ENCODE data around the gene MTSS2. TPM values are rescaled to one million over a fixed set of nuclear protein-coding genes. Genes with fewer than 3 reads are reported as not detected.

The MTSS2 gene
- total and polyA plus RNA-seq, 2 of the 8 experiments (the other 6 are each of a cell fraction or from before 2014, with no cell fraction given), result 23.3 to 36.7 TPM

DNA sequence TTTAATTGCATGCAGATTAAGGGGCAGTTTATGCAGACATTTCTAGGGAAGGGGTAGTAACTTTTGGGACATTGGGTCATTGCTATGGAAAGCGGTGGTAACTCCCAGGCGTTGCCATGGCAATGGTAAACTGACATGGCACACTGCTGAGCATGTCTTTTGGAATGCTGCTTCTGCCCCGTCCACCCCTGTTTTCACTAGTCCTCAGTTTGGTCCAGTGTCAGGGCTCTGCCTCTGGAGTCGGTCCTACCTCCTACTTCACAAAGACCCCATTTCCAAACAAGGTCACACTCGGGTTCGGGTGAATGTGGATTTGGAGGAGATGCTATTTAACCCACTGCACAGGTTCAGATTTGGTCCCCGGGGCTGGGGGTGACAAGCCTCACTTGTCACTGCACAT, 36.6 kb downstream of the MTSS2 start:
- Histone ChIP-seq H3K23me2 (ENCODE audit: low read depth, low read length) (no peaks in the 10 kb centered on the region; the same call in 1 of the 2 replicates), H3K27me3 (replicated peaks in 1 of 4; ENCODE audit: control insufficient read depth in 3 of 4, extremely low read depth in 1 of 4, insufficient read depth in 3 of 4, low read length in 3 of 4) (no peaks in the 10 kb centered on the region; a peak in 2 of 7 replicates), H3K4me1 (replicated peaks in 1 of 4; ENCODE audit: control insufficient read depth in 3 of 4, insufficient read depth in 4 of 4, low read length in 3 of 4) (peaks cover 0 to 3% (median 0%) of the 10 kb centered on the region in 4 experiments; a peak in 2 of 7 replicates), H2BK20ac (ENCODE audit: low read length) (no peak overlapping the region), H3K9ac (replicated peaks in 1 of 4; ENCODE audit: extremely low read depth in 1 of 4, low read depth in 3 of 4, low read length in 3 of 4) (no peak overlapping the region), H4K20me1 (replicated peaks in 1 of 2; ENCODE audit: control insufficient read depth in 1 of 2, insufficient read depth in 2 of 2, low read length in 2 of 2) (peaks cover 0 to under 1% of the 10 kb centered on the region in 2 experiments), H3K4ac (replicated peaks; ENCODE audit: insufficient read length, low read depth, low read length) (no peak overlapping the region), H4K8ac (ENCODE audit: extremely low read depth, insufficient read depth, low read length) (no peak overlapping the region), H3K79me2 (ENCODE audit: control insufficient read depth in 1 of 2, insufficient read depth in 2 of 2, low read length in 2 of 2) (no peaks in the 10 kb centered on the region), H3K9me3 (ENCODE audit: insufficient read depth in 2 of 2, low read depth in 1 of 2, low read length in 1 of 2) (no peaks in the 10 kb centered on the region; a peak in 1 of 4 replicates), H4K91ac (replicated peaks; ENCODE audit: insufficient read length, low read length) (no peak overlapping the region), H3K4me2 (ENCODE audit: insufficient read depth in 1 of 2, low read depth in 2 of 2, low read length in 2 of 2) (no peak overlapping the region), H3K36me3 (ENCODE audit: control insufficient read depth in 2 of 4, insufficient read depth in 4 of 4, low read length in 3 of 4) (no peaks in the 10 kb centered on the region), H3K18ac (ENCODE audit: extremely low read depth, low read length) (no peak overlapping the region), H2AFZ (ENCODE audit: low read length) (no peak overlapping the region), H2BK5ac (ENCODE audit: low read depth, low read length) (no peak overlapping the region), H2BK15ac (ENCODE audit: low read length) (no peak overlapping the region), H4K5ac (ENCODE audit: insufficient read length, low read depth, low read length) (no peak overlapping the region), H2AK5ac (ENCODE audit: low read depth, low read length) (no peak overlapping the region), H2BK12ac (ENCODE audit: low read depth, low read length) (no peak overlapping the region), H3K79me1 (ENCODE audit: low read depth, low read length) (no peaks in the 10 kb centered on the region), H3K23ac (ENCODE audit: insufficient read length) (no peak overlapping the region), H3K4me3 (ENCODE audit: extremely low read depth in 1 of 4, insufficient read depth in 2 of 4, low read depth in 3 of 4, low read length in 4 of 4) (no peak overlapping the region; a peak in 1 of 8 replicates), H3K14ac (ENCODE audit: insufficient read length) (no peak overlapping the region), H2BK120ac (replicated peaks; ENCODE audit: low read depth, low read length) (no peak overlapping the region), H3K27ac (ENCODE audit: low read depth, low read length) (no peak overlapping the region), H3K56ac (replicated peaks; ENCODE audit: insufficient read length, low read depth, low read length) (no peak overlapping the region)
- DNase-seq (ENCODE audit: low read depth in 1 of 2, low spot score in 2 of 2) (no peak), FAIRE-seq (no peak)
- ChIA-PET POLR2A (ENCODE audit: partially characterized antibody) (interaction anchor here (0.6 to 1.3 kb wide), 3 partner anchors 9 to 39 kb away, joined by 3 to 4 read pairs (median 3); no protein-coding TSS in a partner anchor), CTCF (ENCODE audit: partially characterized antibody) (interaction anchor here (0.6 to 1.7 kb wide), 5 partner anchors 9 to 397 kb away, joined by 3 to 5 read pairs (median 3); no protein-coding TSS in a partner anchor)
- WGBS, 2 experiments (ENCODE audit: extremely low coverage in 1 of 2, insufficient coverage in 1 of 2, insufficient read length in 1 of 2, insufficient replicate concordance in 2 of 2, low coverage in 1 of 2, low lambda C conversion rate in 2 of 2, missing lambda C conversion rate in 1 of 2), result 98% methylated on average over 7 of the region's 7 CpGs; no CpG with 5 or more reads in 1 of the 2 experiments
- TF ChIP-seq CTBP2 (IDR thresholded peaks at IDR 0.05; ENCODE audit: borderline replicate concordance, insufficient read depth, insufficient read length, low read length) (no peak), CHD2 (IDR thresholded peaks at IDR 0.05; ENCODE audit: low read length) (no peak), EZH2 (IDR thresholded peaks at IDR 0.05; ENCODE audit: low read depth, low read length, severe bottlenecking) (no peak), RFX5 (IDR thresholded peaks at IDR 0.05; ENCODE audit: borderline replicate concordance, low read depth, low read length) (no peak), TBP (IDR thresholded peaks at IDR 0.05; ENCODE audit: low read depth, low read length) (no peak), ASH2L (IDR thresholded peaks at IDR 0.05; ENCODE audit: low read length) (no peak), HDAC2 (IDR thresholded peaks at IDR 0.05; ENCODE audit: borderline replicate concordance in 1 of 2, low read depth in 2 of 2, low read length in 2 of 2) (no peak), POLR2A (IDR thresholded peaks at IDR 0.05; ENCODE audit: control extremely low read depth in 1 of 2, low read depth in 2 of 2, low read length in 2 of 2) (no peak), RAD21 (IDR thresholded peaks at IDR 0.05 in 1 of 2, conservative IDR thresholded peaks at IDR 0.05 in 1 of 2; ENCODE audit: low read depth in 2 of 2, low read length in 2 of 2) (no peak), JUND (IDR thresholded peaks at IDR 0.05; ENCODE audit: low read length) (no peak), GTF2F1 (IDR thresholded peaks at IDR 0.05; ENCODE audit: borderline replicate concordance, low read depth, low read length) (no peak), BACH1 (IDR thresholded peaks at IDR 0.05; ENCODE audit: low read length) (no peak)
- TF ChIP-seq, protein P1, sequence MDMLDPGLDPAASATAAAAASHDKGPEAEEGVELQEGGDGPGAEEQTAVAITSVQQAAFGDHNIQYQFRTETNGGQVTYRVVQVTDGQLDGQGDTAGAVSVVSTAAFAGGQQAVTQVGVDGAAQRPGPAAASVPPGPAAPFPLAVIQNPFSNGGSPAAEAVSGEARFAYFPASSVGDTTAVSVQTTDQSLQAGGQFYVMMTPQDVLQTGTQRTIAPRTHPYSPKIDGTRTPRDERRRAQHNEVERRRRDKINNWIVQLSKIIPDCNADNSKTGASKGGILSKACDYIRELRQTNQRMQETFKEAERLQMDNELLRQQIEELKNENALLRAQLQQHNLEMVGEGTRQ (IDR thresholded peaks at IDR 0.05; ENCODE audit: low read length), result no peak

Data from H1 (cell line).